ENCODE data around the gene TRMT1L. TPM values are rescaled to one million over a fixed set of nuclear protein-coding genes. Genes with fewer than 3 reads are reported as not detected.

TRMT1L gene
- total RNA-seq, 2 experiments from 2014 or later = 15.0 to 25.7 TPM

DNA sequence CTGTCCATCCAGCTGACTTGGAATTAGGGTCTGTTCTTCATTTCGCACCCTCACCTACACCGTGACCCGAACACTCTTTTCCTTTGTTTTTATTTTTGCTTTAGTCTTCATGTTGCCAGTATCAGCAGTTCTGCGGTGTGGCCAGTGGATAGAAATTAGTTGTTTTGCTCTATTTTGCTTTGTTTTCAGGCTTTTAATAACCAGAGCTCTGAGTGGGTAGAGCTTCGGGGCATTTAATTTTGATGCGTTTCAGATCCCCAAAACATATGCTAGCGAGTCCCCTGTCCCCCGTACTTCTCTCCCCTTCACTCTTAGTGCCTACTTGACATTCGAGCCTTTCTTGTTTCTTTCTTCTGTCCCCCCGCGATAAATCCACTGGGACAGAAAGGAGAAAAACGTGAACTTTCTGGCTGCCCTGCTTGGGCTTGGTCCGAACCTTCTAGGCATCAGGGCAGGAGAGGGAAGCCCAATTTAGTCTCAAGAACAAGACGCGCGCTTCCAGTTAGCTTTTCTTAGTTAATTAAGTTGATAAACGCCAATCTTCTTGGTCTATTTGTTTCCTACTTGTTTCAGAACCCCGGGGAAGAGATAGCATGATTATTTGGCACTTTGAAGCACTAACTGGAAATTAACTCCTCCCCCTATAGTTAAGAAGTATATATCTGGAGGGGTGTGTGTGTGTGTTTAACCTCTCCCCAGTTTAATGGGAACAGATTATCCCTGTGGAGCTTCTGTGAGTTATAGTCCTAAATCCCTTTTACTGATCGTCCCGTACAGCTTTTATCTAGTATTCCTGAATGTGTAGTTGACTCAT, 1.1 kb upstream of the TRMT1L start:
- ChIA-PET POLR2A (interaction anchor here (0.5 to 1.9 kb wide), 9 partner anchors 10 to 1915 kb away, joined by 3 to 6 read pairs (median 4); partner anchors contain the start of genes EDEM3, IVNS1ABP and RNF2), CTCF (ENCODE audit: unreplicated experiment) (interaction anchor here (1.0 to 1.2 kb wide), 2 partner anchors 12 to 352 kb away, joined by 3 to 5 read pairs; no protein-coding TSS in a partner anchor)
- no peaks in the 10 kb centered on the region for H3K36me3 ChIP-seq (ENCODE audit: insufficient read depth, low read length)
- peak overlapping the region; percentile 91 for H3K4me2 ChIP-seq (ENCODE audit: low read length)
- intact Hi-C loops (cut with micrococcal nuclease; ENCODE audit: unreplicated experiment) = loop anchor here (1.0 to 10.0 kb wide), 5 partner anchors 113 to 1219 kb away; partner anchors contain the start of genes EDEM3, IVNS1ABP, ODR4 and RNF2
- H3K79me2 ChIP-seq (ENCODE audit: insufficient read depth, low read depth, low read length) = peaks cover 12% of the 10 kb centered on the region
- no peak overlapping the region for H3K27ac ChIP-seq (ENCODE audit: low read depth, low read length, poor library complexity, severe bottlenecking)
- DNase-seq (ENCODE audit: low spot score) = no peak
- no peaks in the 10 kb centered on the region for H3K9me2 ChIP-seq (ENCODE audit: insufficient read depth, low read length)
- H3K4me3 ChIP-seq (ENCODE audit: low read depth, low read length, poor library complexity, severe bottlenecking) = peak overlapping the region; percentile 89
- H4K20me1 ChIP-seq (ENCODE audit: insufficient read depth, low read length) = no peaks in the 10 kb centered on the region
- peaks cover 21% of the 10 kb centered on the region for H3K4me1 ChIP-seq (ENCODE audit: insufficient read depth, low read length, poor library complexity, severe bottlenecking)
- no TSS peak for BruUV-seq (replicated peaks)
- H2AFZ ChIP-seq (ENCODE audit: low read length) = peak overlapping the region; percentile 94
- no peak for TF ChIP-seq EZH2phosphoT487 (IDR thresholded peaks at IDR 0.05; ENCODE audit: borderline replicate concordance, low read depth, low read length)
- TF ChIP-seq, protein P1, sequence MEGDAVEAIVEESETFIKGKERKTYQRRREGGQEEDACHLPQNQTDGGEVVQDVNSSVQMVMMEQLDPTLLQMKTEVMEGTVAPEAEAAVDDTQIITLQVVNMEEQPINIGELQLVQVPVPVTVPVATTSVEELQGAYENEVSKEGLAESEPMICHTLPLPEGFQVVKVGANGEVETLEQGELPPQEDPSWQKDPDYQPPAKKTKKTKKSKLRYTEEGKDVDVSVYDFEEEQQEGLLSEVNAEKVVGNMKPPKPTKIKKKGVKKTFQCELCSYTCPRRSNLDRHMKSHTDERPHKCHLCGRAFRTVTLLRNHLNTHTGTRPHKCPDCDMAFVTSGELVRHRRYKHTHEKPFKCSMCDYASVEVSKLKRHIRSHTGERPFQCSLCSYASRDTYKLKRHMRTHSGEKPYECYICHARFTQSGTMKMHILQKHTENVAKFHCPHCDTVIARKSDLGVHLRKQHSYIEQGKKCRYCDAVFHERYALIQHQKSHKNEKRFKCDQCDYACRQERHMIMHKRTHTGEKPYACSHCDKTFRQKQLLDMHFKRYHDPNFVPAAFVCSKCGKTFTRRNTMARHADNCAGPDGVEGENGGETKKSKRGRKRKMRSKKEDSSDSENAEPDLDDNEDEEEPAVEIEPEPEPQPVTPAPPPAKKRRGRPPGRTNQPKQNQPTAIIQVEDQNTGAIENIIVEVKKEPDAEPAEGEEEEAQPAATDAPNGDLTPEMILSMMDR (conservative IDR thresholded peaks at IDR 0.05; ENCODE audit: low read length) = no peak
- H3K9me3 ChIP-seq (ENCODE audit: low read length) = no peaks in the 10 kb centered on the region

DNA sequence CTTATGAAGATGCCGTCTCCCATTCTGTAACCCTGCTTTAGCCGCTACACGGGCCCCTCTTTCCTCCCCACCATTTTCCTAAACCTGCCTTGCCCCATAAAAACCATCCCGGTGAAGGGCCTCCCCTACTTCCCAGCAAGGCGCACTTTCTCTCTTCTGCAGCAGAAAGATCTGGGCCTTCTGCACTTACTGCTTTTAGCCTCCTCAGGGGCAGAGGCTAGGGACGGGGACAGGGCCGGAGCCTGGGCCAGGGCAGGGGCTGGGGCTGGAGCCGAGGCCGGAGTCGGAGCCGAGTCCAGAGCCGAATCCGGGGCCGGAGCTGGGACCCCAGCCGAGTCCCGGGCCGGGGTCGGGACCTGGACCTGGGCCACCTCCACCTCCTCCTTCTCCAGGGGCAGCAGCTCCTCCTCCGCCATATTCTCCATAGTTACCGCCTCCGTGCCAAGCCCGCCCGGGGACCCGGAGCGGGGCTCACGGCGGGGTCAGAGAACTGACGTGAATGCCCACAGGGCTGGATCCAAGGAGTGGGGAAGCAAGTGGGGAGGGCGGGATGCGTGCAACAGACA, 382 bp downstream of the TRMT1L start:
- Histone ChIP-seq H2AFZ (ENCODE audit: low read length) (peak overlapping the region; percentile 80), H3K4me2 (ENCODE audit: low read length) (peak overlapping the region; percentile 87), H3K79me2 (ENCODE audit: insufficient read depth, low read depth, low read length) (peaks cover 12% of the 10 kb centered on the region), H3K9me2 (ENCODE audit: insufficient read depth, low read length) (no peaks in the 10 kb centered on the region), H3K9me3 (ENCODE audit: low read length) (no peaks in the 10 kb centered on the region), H3K4me1 (ENCODE audit: insufficient read depth, low read length, poor library complexity, severe bottlenecking) (peaks cover 21% of the 10 kb centered on the region), H3K4me3 (ENCODE audit: low read depth, low read length, poor library complexity, severe bottlenecking) (peak overlapping the region; percentile 89), H3K36me3 (ENCODE audit: insufficient read depth, low read length) (no peaks in the 10 kb centered on the region), H3K27ac (ENCODE audit: low read depth, low read length, poor library complexity, severe bottlenecking) (peak overlapping the region; percentile 64), H4K20me1 (ENCODE audit: insufficient read depth, low read length) (no peaks in the 10 kb centered on the region)
- ChIA-PET CTCF (ENCODE audit: unreplicated experiment) (no interaction called here), POLR2A (interaction anchor here (0.7 to 1.4 kb wide), 5 partner anchors 109 to 661 kb away, joined by 3 to 5 read pairs (median 3); partner anchors contain the start of gene RNF2)
- no peak for TF ChIP-seq EZH2phosphoT487 (IDR thresholded peaks at IDR 0.05; ENCODE audit: borderline replicate concordance, low read depth, low read length)
- TF ChIP-seq, protein P1 (conservative IDR thresholded peaks at IDR 0.05; ENCODE audit: low read length) = no peak
- DNase-seq (ENCODE audit: low spot score) = peak; percentile 34
- intact Hi-C loops (cut with micrococcal nuclease; ENCODE audit: unreplicated experiment) = loop anchor here (5.0 to 10.0 kb wide), 3 partner anchors 404 to 1221 kb away; partner anchors contain the start of genes EDEM3, ODR4, TPR and TSEN15
- BruUV-seq (replicated peaks) = TSS peak; percentile 78

Measured in OCI-LY7 (cell line).